ENCODE measurements around the gene ITGA6. TPM values are rescaled to one million over a fixed set of nuclear protein-coding genes. Genes with fewer than 3 reads are reported as not detected.

ITGA6 gene
- total RNA-seq, 5 donors from 2014 or later (not counting 1 experiment from before 2014, with no cell fraction given) = 50.7 to 188 (median 80.9) TPM

DNA sequence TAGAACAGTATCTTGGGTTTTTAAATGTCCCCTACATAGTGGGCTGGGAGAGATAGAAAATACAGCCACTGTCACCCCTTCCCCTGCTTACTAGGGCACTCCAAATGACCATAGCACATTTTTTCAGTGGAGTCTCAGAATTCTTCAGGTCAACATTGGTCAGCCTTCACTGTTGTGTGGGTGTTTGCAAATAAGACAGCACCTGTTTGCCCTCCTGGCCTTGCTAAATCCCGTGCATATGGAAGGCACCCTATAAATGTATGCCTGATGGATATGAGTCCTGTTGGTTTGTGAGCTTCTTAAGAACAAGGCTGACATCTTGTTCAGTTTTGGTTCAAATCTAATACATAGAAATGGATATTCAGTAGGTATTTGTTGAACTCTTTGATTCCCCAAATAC is 12.5 kb downstream of the ITGA6 start:
- Mint-ChIP-seq H3K4me3 (no peak overlapping the region), H3K9me3 (no peaks in the 10 kb centered on the region), H3K36me3 (no peaks in the 10 kb centered on the region), H3K27ac (peak overlapping the region in 1 of 2 donors; percentile 79), H3K27me3 (no peaks in the 10 kb centered on the region), H3K4me1 (peaks cover 42 to 47% (median 44%) of the 10 kb centered on the region in 3 donors)
- ChIA-PET POLR2A (interaction anchor here (0.6 to 1.9 kb wide), 4 partner anchors 9 to 514 kb away, joined by 3 to 6 read pairs (median 4); partner anchors contain the start of gene ITGA6 (in 1 of the 2)), CTCF (interaction anchor here (3.3 to 7.2 kb wide), 4 partner anchors 10 to 22 kb away, joined by 15 to 118 read pairs (median 64); partner anchors contain the start of gene ITGA6 (in 1 of the 2))
- Histone ChIP-seq H3K4me1 (ENCODE audit: control insufficient read depth in 1 of 2, extremely low read depth in 1 of 2, insufficient read depth in 2 of 2, low read length in 2 of 2) (peaks cover 67 to 83% of the 10 kb centered on the region in 2 experiments), H3K27ac (ENCODE audit: low read length) (no peak overlapping the region), H3K36me3 (ENCODE audit: control insufficient read depth in 2 of 2, extremely low read depth in 1 of 2, insufficient read depth in 1 of 2, low read length in 1 of 2) (peaks cover 0 to 8% of the 10 kb centered on the region in 2 donors), H3K9me3 (no peaks in the 10 kb centered on the region), H3K27me3 (replicated peaks in 1 of 2; ENCODE audit: control insufficient read depth in 2 of 2, extremely low read depth in 1 of 2, insufficient read depth in 2 of 2, low read length in 1 of 2) (no peaks in the 10 kb centered on the region), H3K4me3 (ENCODE audit: control insufficient read depth in 1 of 2, extremely low read depth in 1 of 2, low read length in 1 of 2) (peak overlapping the region in 1 of 2 donors; percentile 6)
- DNase-seq (no peak), ATAC-seq (replicated peaks in 1 of 4) (no peak)
- WGBS (ENCODE audit: insufficient coverage) = no CpG with 5 or more reads among the region's 1 CpG

GRCh38 chr2:172440795-172441194 is 13.4 kb downstream of the ITGA6 start:
- Histone ChIP-seq H3K9me3 (no peaks in the 10 kb centered on the region), H3K27ac (ENCODE audit: low read length) (peak overlapping the region; percentile 35), H3K36me3 (ENCODE audit: control insufficient read depth in 2 of 2, extremely low read depth in 1 of 2, insufficient read depth in 1 of 2, low read length in 1 of 2) (peaks cover 0 to 8% of the 10 kb centered on the region in 2 donors), H3K4me3 (ENCODE audit: control insufficient read depth in 1 of 2, extremely low read depth in 1 of 2, low read length in 1 of 2) (peak overlapping the region in 1 of 2 donors; percentile 7), H3K4me1 (ENCODE audit: control insufficient read depth in 1 of 2, extremely low read depth in 1 of 2, insufficient read depth in 2 of 2, low read length in 2 of 2) (peaks cover 62 to 77% of the 10 kb centered on the region in 2 experiments), H3K27me3 (replicated peaks in 1 of 2; ENCODE audit: control insufficient read depth in 2 of 2, extremely low read depth in 1 of 2, insufficient read depth in 2 of 2, low read length in 1 of 2) (no peaks in the 10 kb centered on the region)
- H3K9me3 Mint-ChIP-seq = no peaks in the 10 kb centered on the region
- H3K36me3 Mint-ChIP-seq = no peaks in the 10 kb centered on the region
- ChIA-PET CTCF (interaction anchor here (0.5 to 7.2 kb wide), 13 partner anchors 7 to 113 kb away, joined by 3 to 118 read pairs (median 6); partner anchors contain the start of gene ITGA6 (in 1 of the 2)), POLR2A (interaction anchor here (0.5 to 1.9 kb wide), 7 partner anchors 8 to 648 kb away, joined by 3 to 6 read pairs (median 4); partner anchors contain the start of gene ITGA6 (in 1 of the 2))
- H3K4me3 Mint-ChIP-seq = peak overlapping the region in 2 of 3 donors; percentile 14 to 78
- H3K27me3 Mint-ChIP-seq = no peaks in the 10 kb centered on the region
- DNase-seq (peak in 1 of 35 experiments; percentile 34), ATAC-seq (replicated peaks in 1 of 4) (peak in 2 of 4 experiments; percentile 18 to 46)
- peak overlapping the region; percentile 68 to 77 for H3K27ac Mint-ChIP-seq
- peaks cover 42 to 47% (median 45%) of the 10 kb centered on the region in 3 donors for H3K4me1 Mint-ChIP-seq
- WGBS (ENCODE audit: insufficient coverage) = no CpG with 5 or more reads among the region's 1 CpG

GRCh38 chr2:172442072-172442895 is 14.9 kb downstream of the ITGA6 start:
- Histone ChIP-seq H3K4me3 (ENCODE audit: control insufficient read depth in 1 of 2, extremely low read depth in 1 of 2, low read length in 1 of 2) (peak overlapping the region; percentile 7 to 47), H3K27ac (ENCODE audit: low read length) (no peak overlapping the region), H3K9me3 (no peaks in the 10 kb centered on the region), H3K4me1 (ENCODE audit: control insufficient read depth in 1 of 2, extremely low read depth in 1 of 2, insufficient read depth in 2 of 2, low read length in 2 of 2) (peaks cover 60 to 70% of the 10 kb centered on the region in 2 experiments), H3K27me3 (replicated peaks in 1 of 2; ENCODE audit: control insufficient read depth in 2 of 2, extremely low read depth in 1 of 2, insufficient read depth in 2 of 2, low read length in 1 of 2) (no peaks in the 10 kb centered on the region), H3K36me3 (ENCODE audit: control insufficient read depth in 2 of 2, extremely low read depth in 1 of 2, insufficient read depth in 1 of 2, low read length in 1 of 2) (peaks cover 0 to 8% of the 10 kb centered on the region in 2 donors)
- Mint-ChIP-seq H3K27me3 (no peaks in the 10 kb centered on the region), H3K36me3 (no peaks in the 10 kb centered on the region), H3K27ac (peak overlapping the region; percentile 83 to 89), H3K4me3 (peak overlapping the region in 2 of 3 donors; percentile 78 to 82), H3K4me1 (peaks cover 52 to 55% (median 54%) of the 10 kb centered on the region in 3 donors), H3K9me3 (no peaks in the 10 kb centered on the region)
- peak; percentile 48 to 84 (median 80) for ATAC-seq (replicated peaks in 1 of 4)
- ChIA-PET POLR2A (interaction anchor here (0.6 to 1.4 kb wide), 4 partner anchors 9 to 734 kb away, joined by 3 to 6 read pairs (median 3); no protein-coding TSS in a partner anchor), CTCF (interaction anchor here (0.6 to 7.2 kb wide), 12 partner anchors 8 to 738 kb away, joined by 3 to 118 read pairs (median 4); partner anchors contain the start of gene ITGA6 (in 1 of the 2))
- 30% methylated on average over 4 of the region's 10 CpGs for WGBS (ENCODE audit: insufficient coverage)
- peak in 3 of 35 experiments; percentile 37 to 64 (median 53) for DNase-seq

DNA sequence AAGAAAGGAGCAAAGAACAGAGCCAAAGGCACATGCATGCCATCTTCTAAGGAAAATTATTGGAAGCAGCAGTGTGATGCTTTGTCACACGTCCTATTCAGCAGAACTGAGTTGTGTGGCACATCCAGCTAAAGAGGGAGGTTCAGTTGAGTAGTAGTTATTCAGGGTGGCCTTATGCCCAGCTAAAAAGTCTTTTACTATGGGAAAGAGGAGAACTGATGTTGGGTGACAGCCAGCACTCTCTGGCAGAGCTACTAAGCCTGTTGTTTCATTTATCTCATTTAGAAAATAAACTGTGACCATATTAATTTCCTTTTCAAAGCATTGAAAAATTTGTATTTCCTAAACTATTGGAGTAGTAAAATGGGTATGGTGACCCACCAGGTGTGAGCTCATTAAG is 18.5 kb downstream of the ITGA6 start:
- peaks cover 39 to 46% of the 10 kb centered on the region in 2 experiments for H3K4me1 ChIP-seq (ENCODE audit: control insufficient read depth in 1 of 2, extremely low read depth in 1 of 2, insufficient read depth in 2 of 2, low read length in 2 of 2)
- H3K4me3 Mint-ChIP-seq = peak overlapping the region in 1 of 3 donors; percentile 54

GRCh38 chr2:172446474-172447063 is 19.2 kb downstream of the ITGA6 start:
- no peaks in the 10 kb centered on the region for H3K9me3 Mint-ChIP-seq
- H3K4me1 Mint-ChIP-seq = peaks cover 77 to 82% (median 79%) of the 10 kb centered on the region in 3 donors
- ATAC-seq (replicated peaks in 1 of 4) (peak in 1 of 4 experiments; percentile 39), DNase-seq (peak in 1 of 35 experiments; percentile 46)
- CTCF ChIA-PET = interaction anchor here (0.6 to 4.0 kb wide), 8 partner anchors 10 to 85 kb away, joined by 3 to 22 read pairs (median 7); no protein-coding TSS in a partner anchor
- Histone ChIP-seq H3K27me3 (replicated peaks in 1 of 2; ENCODE audit: control insufficient read depth in 2 of 2, extremely low read depth in 1 of 2, insufficient read depth in 2 of 2, low read length in 1 of 2) (no peaks in the 10 kb centered on the region), H3K36me3 (ENCODE audit: control insufficient read depth in 2 of 2, extremely low read depth in 1 of 2, insufficient read depth in 1 of 2, low read length in 1 of 2) (peaks cover 0 to 10% of the 10 kb centered on the region in 2 donors), H3K4me3 (ENCODE audit: control insufficient read depth in 1 of 2, extremely low read depth in 1 of 2, low read length in 1 of 2) (no peak overlapping the region), H3K9me3 (no peaks in the 10 kb centered on the region), H3K4me1 (ENCODE audit: control insufficient read depth in 1 of 2, extremely low read depth in 1 of 2, insufficient read depth in 2 of 2, low read length in 2 of 2) (peaks cover 33 to 50% of the 10 kb centered on the region in 2 experiments), H3K27ac (ENCODE audit: low read length) (no peak overlapping the region)
- no peak overlapping the region for H3K27ac Mint-ChIP-seq
- WGBS (ENCODE audit: insufficient coverage) = no CpG with 5 or more reads among the region's 6 CpGs
- H3K36me3 Mint-ChIP-seq = peaks cover 9% of the 10 kb centered on the region
- POLR2A ChIA-PET = interaction anchor here in 1 of 2 donors (0.6 kb wide), 1 partner anchor 11 kb away, joined by 4 read pairs; no protein-coding TSS in a partner anchor
- peak overlapping the region in 1 of 3 donors; percentile 20 for H3K4me3 Mint-ChIP-seq
- H3K27me3 Mint-ChIP-seq = no peaks in the 10 kb centered on the region

More for the DNA sequence above, 18.5 kb downstream of the ITGA6 start:
- Histone ChIP-seq H3K27ac (ENCODE audit: low read length) (no peak overlapping the region), H3K36me3 (ENCODE audit: control insufficient read depth in 2 of 2, extremely low read depth in 1 of 2, insufficient read depth in 1 of 2, low read length in 1 of 2) (peaks cover 0 to 10% of the 10 kb centered on the region in 2 donors), H3K27me3 (replicated peaks in 1 of 2; ENCODE audit: control insufficient read depth in 2 of 2, extremely low read depth in 1 of 2, insufficient read depth in 2 of 2, low read length in 1 of 2) (no peaks in the 10 kb centered on the region), H3K9me3 (no peaks in the 10 kb centered on the region), H3K4me3 (ENCODE audit: control insufficient read depth in 1 of 2, extremely low read depth in 1 of 2, low read length in 1 of 2) (no peak overlapping the region)
- Mint-ChIP-seq H3K9me3 (no peaks in the 10 kb centered on the region), H3K27ac (peak overlapping the region in 1 of 2 donors; percentile 69), H3K27me3 (no peaks in the 10 kb centered on the region), H3K4me1 (peaks cover 80 to 83% (median 82%) of the 10 kb centered on the region in 3 donors), H3K36me3 (peaks cover 9% of the 10 kb centered on the region)
- ATAC-seq (replicated peaks in 1 of 4) = no peak
- CTCF ChIA-PET = interaction anchor here (0.6 to 4.0 kb wide), 7 partner anchors 11 to 122 kb away, joined by 3 to 22 read pairs (median 7); no protein-coding TSS in a partner anchor
- POLR2A ChIA-PET = interaction anchor here in 1 of 2 donors (0.6 kb wide), 1 partner anchor 17 kb away, joined by 3 read pairs; no protein-coding TSS in a partner anchor
- no peak for DNase-seq
- 100% methylated on average over 1 of the region's 1 CpG for WGBS (ENCODE audit: insufficient coverage)

Measured in T-cell (primary cell).